Measurements from ENCODE around the gene KIF16B.

The KIF16B gene

DNA sequence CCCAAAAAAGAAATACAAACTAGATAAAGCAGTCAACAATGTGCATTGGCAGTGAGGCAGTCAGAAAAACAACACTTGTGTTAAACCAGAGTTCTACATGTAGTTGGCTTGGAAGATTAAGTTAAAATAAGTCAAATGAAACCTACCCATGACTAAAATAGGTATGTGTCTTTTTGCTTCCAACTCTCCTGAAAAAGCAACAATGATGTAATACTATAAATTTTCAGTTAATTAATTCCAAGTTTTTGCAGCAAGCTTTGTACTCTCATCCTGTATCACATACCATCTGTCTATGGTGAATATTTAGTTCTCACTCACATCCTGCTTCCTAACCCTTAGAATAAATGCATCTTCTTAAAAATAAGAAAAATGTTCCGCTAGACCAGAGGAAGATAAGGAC, 261.5 kb downstream of the KIF16B start:
- no peak for DNase-seq (ENCODE audit: extremely low read depth in 1 of 2, low read depth in 1 of 2)

DNA sequence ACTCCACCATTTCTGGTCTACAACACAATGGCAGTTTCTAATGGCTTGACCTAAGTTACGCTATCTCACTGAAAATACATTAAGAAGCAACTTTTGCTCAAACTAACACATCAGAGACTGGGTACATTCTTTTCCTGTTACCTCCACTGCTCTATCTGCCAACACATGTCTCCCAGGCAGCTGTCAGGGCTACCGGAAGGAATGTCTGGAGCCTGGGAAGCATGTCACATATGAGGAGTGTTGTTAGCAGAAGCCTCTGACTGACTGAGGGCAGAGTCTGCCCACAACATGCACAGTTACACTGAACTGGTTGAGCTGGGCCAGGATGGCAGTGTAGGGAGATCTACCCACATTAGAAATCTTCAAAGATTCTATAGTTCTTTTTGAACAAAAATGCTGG, 264.5 kb downstream of the KIF16B start:
- no peak for DNase-seq (ENCODE audit: extremely low read depth in 1 of 2, low read depth in 1 of 2)

DNA sequence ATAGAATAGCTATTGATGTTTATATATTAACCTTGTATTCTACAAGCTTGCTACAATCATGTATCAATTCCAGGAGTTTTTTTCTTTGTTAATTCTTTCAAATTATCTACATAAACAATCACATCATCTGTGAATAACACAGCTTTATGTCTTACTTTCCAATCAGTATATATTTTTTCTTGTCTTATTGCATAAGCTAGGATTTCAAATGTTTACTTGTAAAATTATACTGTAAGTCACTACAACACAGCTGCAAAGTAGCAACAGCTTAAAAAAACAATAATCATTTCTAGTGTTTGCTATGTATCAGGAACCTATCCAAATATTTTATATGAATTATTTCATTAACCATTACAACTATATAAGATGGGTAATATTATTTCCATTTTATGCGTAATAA, 270.4 kb downstream of the KIF16B start:
- DNase-seq (ENCODE audit: extremely low read depth in 1 of 2, low read depth in 1 of 2): no peak

DNA sequence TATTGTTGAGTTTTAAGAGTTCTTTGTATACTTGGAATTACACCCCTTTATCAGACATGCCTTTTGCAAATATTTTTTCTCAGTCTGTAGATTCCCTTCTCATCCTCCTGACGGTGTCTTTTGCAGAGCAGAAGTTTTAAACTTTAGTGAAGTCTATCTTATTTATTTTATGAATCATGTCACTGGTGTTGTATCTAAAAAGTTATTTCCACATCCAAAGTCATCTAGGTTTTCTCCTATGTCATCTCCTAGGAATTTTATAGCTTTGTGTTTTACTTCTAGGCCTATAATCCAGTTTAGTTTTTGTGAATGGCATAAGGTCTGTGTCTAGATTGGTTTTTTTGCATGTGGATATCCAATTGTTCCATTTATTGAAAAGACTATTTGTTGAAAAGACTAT, 271.3 kb downstream of the KIF16B start:
- DNase-seq (ENCODE audit: extremely low read depth in 1 of 2, low read depth in 1 of 2): no peak

DNA sequence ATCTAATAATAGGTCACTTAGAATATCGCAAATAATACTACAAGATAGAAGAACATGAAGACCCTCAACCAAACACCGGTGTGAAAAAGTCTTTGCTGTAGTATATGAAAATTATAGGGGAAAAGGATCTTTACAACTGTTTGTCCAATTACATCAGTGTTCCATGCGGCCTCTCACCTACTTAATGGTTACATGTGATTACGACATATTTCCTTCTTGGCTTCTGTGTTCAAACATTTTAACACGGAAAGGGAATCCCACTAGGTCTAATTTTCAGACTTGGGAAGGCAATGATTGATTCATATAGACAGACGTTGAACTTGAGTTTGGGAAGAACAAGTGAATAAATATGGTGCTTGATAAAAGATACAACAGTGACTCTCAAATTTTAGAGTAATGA, 273.4 kb downstream of the KIF16B start:
- no peak for DNase-seq (ENCODE audit: extremely low read depth in 1 of 2, low read depth in 1 of 2)

DNA sequence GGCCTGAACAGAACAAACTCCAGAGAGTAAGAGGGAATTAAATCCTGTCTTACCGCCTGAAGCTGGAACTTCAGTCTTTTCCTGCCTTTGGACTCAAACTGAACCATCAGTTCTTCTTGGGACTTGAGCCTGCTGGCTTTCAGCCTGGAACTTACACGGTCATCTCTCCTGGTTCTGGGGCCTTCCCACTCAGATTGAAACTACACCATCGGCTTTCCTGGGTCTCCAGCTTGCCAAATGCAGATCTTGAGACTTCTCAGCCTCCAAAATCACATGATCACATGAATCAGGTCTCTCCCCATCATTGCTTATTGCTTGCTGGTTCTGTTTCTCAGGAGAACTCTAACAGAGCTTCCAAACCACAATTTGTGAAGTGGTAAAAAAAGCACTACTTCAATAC, 276.3 kb downstream of the KIF16B start:
- no peak for DNase-seq (ENCODE audit: extremely low read depth in 1 of 2, low read depth in 1 of 2)

DNA sequence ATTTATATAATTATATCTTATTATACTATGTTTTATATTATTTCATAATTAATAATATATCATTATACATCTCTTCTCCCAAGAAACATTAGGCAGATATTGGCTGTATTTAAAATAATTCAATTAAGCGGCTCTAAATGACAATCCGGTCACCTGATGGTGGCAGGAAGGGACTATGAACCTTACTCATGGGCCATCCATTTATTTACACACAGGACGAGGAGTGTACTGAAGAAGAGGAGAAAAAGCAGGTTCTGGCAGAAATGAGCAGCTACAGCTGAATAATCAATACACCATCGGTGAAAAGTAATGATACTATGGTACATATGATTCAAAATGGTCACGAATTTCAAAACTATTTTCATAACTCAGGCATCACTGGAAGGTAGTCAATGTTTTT, 277.7 kb downstream of the KIF16B start:
- no peak for DNase-seq (ENCODE audit: extremely low read depth in 1 of 2, low read depth in 1 of 2)

DNA sequence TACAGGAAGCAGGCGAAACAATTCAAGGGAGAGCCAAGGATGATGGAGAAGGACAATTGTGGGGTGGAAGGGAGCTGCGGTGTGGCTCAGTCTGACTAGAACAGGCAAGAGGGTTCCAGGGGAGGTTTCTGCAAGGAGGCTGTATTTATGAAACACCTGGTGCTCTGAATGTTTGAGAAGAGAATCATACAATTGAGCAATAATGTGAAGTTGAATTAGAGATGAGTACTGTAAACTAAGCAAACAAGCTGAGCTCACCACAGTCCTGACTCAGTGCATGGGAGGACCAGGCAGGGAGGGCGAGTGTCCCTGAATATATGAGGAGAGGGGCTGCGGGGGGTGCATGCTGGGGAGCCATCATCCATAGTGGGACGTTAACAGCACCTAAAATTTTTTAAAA, 279.7 kb downstream of the KIF16B start:
- DNase-seq (ENCODE audit: extremely low read depth in 1 of 2, low read depth in 1 of 2): no peak

DNA sequence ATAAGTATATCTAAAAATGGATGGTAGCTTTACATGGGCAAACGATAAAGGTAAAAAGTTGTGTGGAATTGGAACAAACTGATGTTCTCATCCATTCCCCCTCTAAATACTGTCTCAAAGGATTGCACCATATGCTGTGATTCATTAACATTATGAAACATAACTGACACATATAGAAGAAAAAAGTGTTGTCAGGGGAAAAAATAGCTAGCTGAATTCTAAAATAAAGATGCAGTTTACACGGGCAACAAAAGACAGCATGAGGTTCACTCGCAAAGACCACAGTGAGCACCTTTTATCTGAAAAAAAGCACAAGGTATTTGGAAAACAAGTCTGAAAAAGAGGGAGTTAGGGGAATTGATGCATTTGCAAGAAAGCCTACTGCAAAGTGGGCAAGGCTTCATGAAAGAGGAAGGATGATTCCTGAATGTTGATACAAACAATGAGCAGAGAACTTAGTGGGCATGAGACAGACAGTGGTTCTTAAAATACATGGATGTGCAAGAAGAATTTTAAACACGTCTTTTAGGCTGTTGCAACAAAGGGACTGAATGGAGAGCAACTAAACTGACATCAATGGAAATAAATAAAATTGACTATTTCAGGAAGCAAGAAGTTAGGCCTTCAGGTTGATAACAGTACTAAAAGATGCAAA, 280.9 kb downstream of the KIF16B start:
- no peak for DNase-seq (ENCODE audit: extremely low read depth in 1 of 2, low read depth in 1 of 2)

DNA sequence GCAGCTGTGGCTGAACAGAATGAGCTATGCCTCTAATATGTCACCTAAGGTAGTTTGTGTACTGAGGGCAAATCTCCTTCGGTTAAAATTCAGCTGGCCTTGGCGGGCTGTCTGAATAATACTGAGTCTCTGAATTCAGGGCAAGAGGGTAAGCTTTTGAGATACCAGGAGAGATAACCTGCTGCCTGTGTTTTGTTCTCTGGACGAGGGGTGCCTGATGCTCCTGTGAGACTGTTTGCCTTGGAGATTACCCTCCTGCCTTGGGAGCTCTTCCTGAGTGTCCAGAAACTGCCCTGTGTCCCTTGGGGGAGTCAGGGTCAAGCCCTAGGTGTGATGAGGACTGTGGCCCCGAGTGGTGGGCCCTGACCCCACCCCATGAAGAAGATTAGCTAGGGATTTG, 282.9 kb downstream of the KIF16B start:
- DNase-seq (ENCODE audit: extremely low read depth in 1 of 2, low read depth in 1 of 2): no peak

DNA sequence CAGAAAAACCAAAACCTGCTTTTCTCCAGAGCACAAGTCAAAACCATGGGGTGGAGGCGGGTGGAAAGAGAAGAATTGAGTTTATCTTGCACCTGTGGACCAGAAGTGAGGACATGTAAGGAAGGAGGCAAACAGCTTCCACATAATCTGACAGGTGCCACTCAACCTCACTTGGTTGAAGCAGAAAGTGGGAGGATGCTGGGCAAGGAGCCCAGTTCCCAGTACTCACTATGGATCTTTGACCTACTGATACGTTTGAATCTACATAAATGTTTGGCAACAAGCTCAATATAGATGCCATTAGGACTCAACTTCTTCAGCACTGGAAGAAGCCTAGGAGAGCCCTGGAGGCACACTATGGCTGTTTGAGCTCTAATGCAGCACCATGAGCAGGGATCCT, 285.5 kb downstream of the KIF16B start:
- no peak for DNase-seq (ENCODE audit: extremely low read depth in 1 of 2, low read depth in 1 of 2)

DNA sequence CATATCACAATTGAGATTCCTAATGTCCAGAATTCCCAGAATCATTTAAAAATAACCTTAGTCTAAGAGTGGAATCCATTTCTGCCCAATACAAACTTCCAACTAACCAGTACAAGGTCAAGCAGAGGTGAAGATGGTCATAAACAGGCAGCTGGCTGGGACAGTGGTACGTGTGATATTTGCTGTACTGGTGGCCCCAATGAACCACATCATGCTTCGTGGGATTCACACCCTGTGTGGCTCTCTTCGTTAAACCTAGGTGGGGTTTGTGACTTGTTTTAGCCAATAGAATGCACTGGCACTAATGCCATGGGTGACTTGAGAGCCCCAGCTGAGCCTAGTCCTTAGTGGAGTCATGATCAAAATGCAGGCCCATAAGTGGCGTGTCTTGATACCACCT, 286.6 kb downstream of the KIF16B start:
- no peak for DNase-seq (ENCODE audit: extremely low read depth in 1 of 2, low read depth in 1 of 2)

DNA sequence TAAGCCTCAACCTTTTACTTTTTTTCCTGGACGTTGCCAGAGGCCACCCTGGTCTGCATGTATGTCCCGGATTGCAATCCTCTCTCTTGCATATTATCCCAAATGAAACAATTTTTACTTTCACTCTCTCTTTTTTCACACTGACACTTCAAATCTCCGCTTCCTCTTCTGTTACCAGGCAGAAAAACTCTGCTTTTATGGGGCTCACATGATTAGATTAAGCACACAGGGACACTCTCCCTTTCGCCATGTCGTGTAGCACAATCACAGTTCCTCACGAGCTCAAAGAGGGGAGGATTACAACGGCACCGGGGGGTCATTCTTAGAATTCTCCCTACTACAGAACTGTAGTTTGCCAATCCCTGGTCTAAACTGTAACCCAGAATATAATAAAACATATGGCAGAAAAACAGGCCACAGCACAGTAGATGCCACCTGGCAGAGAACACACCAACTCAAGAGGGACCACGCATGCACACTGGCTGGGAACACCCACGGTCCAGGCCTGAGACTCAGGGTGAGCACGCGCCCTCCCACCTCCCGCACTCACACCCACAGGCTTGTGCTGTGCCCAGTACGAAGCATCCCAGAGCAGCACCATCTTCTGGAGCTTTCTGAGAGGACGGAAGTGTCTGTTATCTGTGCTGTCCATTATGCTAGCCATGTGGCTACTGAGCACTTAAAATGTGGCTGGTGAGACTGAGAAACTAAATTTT, 288.7 kb downstream of the KIF16B start:
- DNase-seq (ENCODE audit: extremely low read depth in 1 of 2, low read depth in 1 of 2): no peak

DNA sequence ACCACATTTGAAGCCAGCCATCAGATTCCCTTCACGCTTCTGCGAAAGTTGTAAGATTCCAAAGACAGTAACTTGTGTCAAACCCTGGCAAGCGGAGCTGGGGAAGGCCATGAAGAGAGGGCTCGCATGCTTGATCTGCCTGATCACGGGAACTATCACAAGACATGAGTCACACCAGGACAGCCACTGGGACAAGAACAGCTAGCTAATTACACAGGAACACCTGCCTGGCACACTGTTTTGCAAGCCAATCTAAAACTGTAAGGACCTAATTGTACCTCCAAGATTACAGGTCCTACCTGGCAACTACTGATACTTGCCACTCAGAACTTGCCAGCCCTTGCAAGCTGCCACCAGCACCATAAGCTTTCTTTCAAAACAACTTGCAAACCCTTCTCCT, 289.3 kb downstream of the KIF16B start:
- DNase-seq (ENCODE audit: extremely low read depth in 1 of 2, low read depth in 1 of 2): no peak

DNA sequence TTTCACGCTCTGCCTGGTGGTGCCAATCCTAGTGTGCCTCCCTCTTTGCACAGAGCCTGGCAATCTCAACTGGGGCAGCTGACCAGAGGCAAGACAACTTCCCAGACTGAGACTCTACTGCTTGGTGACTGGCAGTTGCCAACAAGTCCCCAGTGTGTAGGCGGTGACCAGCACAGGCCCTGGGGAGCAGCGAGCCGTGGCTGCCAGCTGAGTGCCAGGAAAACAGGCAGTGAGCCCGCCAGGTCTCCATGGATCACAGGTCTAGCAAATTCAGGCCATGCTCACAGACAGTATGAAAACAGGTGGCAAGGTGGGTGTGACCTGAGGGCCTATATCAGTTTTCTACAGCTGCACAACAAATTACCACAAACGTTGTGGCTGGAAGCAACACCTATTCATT, 289.9 kb downstream of the KIF16B start:
- DNase-seq (ENCODE audit: extremely low read depth in 1 of 2, low read depth in 1 of 2): no peak

DNA sequence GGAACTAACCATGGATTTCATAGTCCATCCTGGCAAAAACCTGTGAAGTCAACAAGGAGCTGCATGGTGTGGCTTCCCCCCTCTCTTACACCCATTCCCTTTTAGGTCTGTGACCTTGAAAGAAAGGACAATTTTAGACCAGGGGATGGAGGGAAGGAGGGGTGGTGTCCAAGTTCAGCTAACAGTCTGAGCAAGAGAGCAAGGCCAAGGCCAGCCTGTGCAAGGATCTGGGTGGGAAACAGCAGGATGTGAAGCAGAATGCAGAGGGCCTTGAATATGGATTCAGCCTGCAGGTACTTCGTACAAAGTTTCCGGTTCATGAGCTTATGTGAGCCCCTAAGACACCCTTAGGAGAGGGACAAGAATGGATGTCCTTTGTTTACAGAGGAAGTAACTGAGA, 293.0 kb downstream of the KIF16B start:
- DNase-seq (ENCODE audit: extremely low read depth in 1 of 2, low read depth in 1 of 2): no peak

DNA sequence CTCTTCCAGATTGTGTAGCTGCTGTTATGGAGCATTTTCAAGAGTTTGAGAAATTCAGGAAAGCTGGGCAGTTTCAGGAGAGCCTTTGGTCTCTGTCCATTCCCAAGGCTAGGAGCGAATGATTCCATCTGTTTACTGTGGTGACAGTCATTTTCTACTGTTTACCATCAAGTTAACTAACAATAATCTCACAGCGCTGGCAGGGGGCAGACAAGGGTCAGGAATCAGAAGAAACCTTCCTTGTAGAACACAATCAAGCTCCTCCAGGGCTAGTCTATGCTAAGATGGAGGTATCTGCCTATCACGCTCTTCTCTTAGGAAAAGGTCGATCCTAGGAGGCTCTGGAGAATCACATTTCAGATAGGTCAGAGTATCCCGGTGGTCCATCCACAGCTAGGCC, 293.9 kb downstream of the KIF16B start:
- no peak for DNase-seq (ENCODE audit: extremely low read depth in 1 of 2, low read depth in 1 of 2)

DNA sequence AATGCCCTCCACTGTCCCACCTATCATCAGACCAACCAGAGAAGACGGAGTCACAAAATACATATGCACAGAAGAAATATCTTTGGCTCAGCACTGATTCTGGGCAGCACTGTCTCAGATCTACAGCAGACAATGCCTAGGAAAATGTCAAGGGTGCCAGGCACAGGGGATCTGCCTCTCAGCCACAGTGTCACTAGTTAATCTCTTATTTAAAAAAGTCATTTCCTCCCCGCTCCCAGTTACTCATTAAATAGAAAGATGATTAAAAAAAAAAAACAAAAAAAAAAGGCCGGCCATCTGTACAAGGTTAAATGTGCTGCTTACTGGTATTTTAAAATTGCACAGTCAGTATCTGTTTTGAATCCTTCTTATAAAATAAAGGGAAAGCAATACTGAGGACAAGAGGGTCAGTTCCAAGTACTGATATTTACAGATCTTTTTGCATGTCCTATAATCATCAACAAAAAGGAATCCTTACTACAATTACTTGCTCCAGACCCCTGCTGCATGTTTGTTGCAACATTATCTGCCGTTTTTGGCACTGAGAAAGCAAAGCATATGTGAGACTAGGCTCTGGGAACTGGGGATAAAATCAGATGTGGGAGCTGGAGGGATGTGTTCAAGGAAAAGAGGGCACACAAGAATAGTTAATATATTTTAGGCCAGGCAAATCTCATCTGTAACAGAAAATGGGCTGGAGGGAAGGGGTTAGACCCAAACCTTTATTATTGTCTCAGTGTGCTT, 299.3 kb downstream of the KIF16B start:
- DNase-seq (ENCODE audit: extremely low read depth in 1 of 2, low read depth in 1 of 2): no peak

DNA sequence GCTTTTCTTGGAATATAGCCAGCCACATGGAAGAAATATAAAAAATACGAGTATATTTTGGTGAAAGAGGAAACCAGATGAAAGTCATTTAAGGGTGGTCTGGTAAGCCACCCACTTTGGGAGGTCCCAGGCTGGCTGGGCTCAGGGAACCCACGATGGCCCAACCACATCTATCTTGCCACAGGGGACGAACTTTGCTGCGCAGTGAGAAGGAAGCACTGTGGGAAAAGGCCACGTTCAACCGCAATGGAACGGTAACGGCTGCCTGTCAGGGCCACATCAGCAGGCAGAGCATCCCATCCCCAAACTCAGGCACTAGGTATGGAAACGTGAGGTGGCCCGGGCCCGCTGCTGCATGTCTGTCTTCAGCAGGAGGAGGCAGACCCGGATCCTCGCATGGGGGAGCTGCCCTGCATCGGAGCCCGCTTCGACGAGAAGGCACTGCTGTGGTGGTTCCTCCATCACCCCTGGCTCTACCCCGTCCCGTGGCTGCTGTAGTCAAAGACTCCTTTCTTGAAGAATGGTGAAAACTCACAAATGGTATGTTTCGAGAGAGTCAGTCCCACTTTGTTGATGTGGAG, 300.4 kb downstream of the KIF16B start:
- DNase-seq (ENCODE audit: extremely low read depth in 1 of 2, low read depth in 1 of 2): no peak

DNA sequence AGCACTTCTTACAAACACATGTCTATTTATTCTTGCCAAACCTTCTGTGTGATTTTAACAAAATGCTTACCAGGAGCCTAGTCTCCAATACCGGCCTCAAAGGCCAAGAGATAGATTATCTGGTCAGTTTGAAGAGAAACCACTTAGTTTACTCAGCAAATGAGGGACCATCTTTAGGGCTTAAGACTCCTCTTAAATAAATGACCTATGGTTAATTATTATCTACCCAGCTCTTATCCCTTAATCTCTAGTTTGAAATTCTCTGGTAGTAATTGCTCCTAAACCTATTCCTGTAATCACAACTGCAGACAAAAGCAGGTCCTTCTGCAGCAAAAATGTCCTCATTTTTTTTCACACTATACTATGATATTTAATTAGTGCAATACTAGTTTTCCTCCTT, 301.8 kb downstream of the KIF16B start:
- no peak for DNase-seq (ENCODE audit: extremely low read depth in 1 of 2, low read depth in 1 of 2)

DNA sequence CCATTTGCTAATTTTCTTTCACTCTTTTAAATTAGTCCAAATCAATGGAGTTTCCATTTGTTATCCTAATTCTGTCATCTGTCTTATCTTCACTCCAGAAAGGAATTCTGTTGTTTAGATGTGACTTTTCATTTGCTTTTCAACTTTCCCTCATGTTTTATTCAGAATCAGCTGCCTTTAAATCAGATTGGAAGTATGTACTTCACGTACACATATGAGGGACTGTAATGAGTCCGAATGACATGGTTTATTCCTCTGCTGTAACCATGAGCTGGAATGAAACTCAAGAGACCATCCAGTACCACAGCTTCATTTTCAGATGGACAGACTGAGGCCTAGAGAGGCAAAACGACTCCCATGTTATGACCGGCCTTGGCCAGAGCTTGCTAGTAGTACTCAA, 302.3 kb downstream of the KIF16B start:
- DNase-seq (ENCODE audit: extremely low read depth in 1 of 2, low read depth in 1 of 2): no peak
